Astrocyte (in vitro differentiated cells and primary cell): ENCODE results near the gene CLEC4E. TPM values are rescaled to one million over a fixed set of nuclear protein-coding genes. Genes with fewer than 3 reads are reported as not detected.

Source experiments
- DNase-seq: peaks from one replicate; pipeline ENCODE4 v3.0.0-alpha.2; 2010; ENCODE audit warnings: low read depth
- FAIRE-seq: peaks from 2 replicates; lab custom pipeline; 2011; peaks lifted over from hg19 to GRCh38; lab: Jason Lieb, UNC
- H2AFZ ChIP-seq: 2 replicates; pipeline ENCODE4 v1.6.0; 2012; ENCODE audit warnings: low read depth, low read length, inconsistent platforms
- H3K27ac ChIP-seq: 2 replicates; pipeline ENCODE4 v1.5.1; 2011; ENCODE audit warnings: low read depth, low read length, inconsistent platforms
- H3K27me3 ChIP-seq: 2 replicates; pipeline ENCODE4 v1.6.0; 2011; ENCODE audit warnings: low read length, inconsistent platforms; ENCODE audit not compliant: insufficient read depth
- H3K36me3 ChIP-seq: 2 replicates; pipeline ENCODE4 v1.5.1; 2011; ENCODE audit warnings: low read length, inconsistent platforms; ENCODE audit not compliant: insufficient read depth
- H3K4me1 ChIP-seq: 2 replicates; pipeline ENCODE4 v1.5.1; 2011; ENCODE audit warnings: low read length, inconsistent platforms; ENCODE audit not compliant: insufficient read depth
- H3K4me2 ChIP-seq: 2 replicates; pipeline ENCODE4 v1.6.0; 2012; ENCODE audit warnings: low read length, inconsistent platforms
- H3K4me3 ChIP-seq: 2 replicates; pipeline ENCODE4 v1.5.1; 2011; ENCODE audit warnings: low read depth, mild to moderate bottlenecking, low read length, inconsistent platforms; ENCODE audit not compliant: insufficient read depth
- H3K79me2 ChIP-seq: 2 replicates; pipeline ENCODE4 v1.6.0; 2012; ENCODE audit warnings: mild to moderate bottlenecking, low read length, inconsistent platforms; ENCODE audit not compliant: insufficient read depth
- H3K9ac ChIP-seq: 2 replicates; pipeline ENCODE4 v1.6.0; 2012; ENCODE audit warnings: mild to moderate bottlenecking, low read length, inconsistent platforms
- H3K9me3 ChIP-seq: 2 replicates; pipeline ENCODE4 v1.5.1; 2012; ENCODE audit warnings: low read depth, mild to moderate bottlenecking, low read length, inconsistent platforms; ENCODE audit not compliant: insufficient read depth
- H4K20me1 ChIP-seq: 2 replicates; pipeline ENCODE4 v1.6.0; 2012; ENCODE audit warnings: low read length, inconsistent platforms; ENCODE audit not compliant: insufficient read depth
- H3K27ac Mint-ChIP-seq: one replicate; pipeline ENCODE4 v1.8.0; 2021; ENCODE audit warnings: mild to moderate bottlenecking, mixed read lengths; ENCODE audit not compliant: unreplicated experiment
- H3K27me3 Mint-ChIP-seq: one replicate; pipeline ENCODE4 v1.8.0; 2021; ENCODE audit warnings: low read depth, mixed read lengths; ENCODE audit not compliant: unreplicated experiment
- H3K36me3 Mint-ChIP-seq: one replicate; pipeline ENCODE4 v1.8.0; 2021; ENCODE audit warnings: low read depth, mixed read lengths; ENCODE audit not compliant: unreplicated experiment
- H3K4me1 Mint-ChIP-seq: one replicate; pipeline ENCODE4 v1.8.0; 2021; ENCODE audit warnings: low read depth, mixed read lengths; ENCODE audit not compliant: unreplicated experiment
- H3K4me3 Mint-ChIP-seq: one replicate; pipeline ENCODE4 v1.8.0; 2021; ENCODE audit warnings: mild to moderate bottlenecking, moderate library complexity, mixed read lengths; ENCODE audit not compliant: unreplicated experiment
- H3K9me3 Mint-ChIP-seq: one replicate; pipeline ENCODE4 v1.8.0; 2021; ENCODE audit warnings: mild to moderate bottlenecking, mixed read lengths; ENCODE audit not compliant: unreplicated experiment
- CTCF ChIP-seq: IDR thresholded peaks from 2 replicates; pipeline ENCODE4 v1.5.1; 2011; ENCODE audit warnings: low read depth, mild to moderate bottlenecking, inconsistent platforms, low read length, moderate library complexity; ENCODE audit not compliant: insufficient read depth
- EZH2 ChIP-seq: IDR thresholded peaks from 2 replicates; pipeline ENCODE4 v1.6.1; 2012; ENCODE audit warnings: mild to moderate bottlenecking, low read length, inconsistent platforms; ENCODE audit not compliant: insufficient read depth
- total RNA-seq: library from RNA; stranded (reverse); gene quantifications from 2 replicates; pipeline ENCODE4 v1.2.1, GENCODE V29; 2021

The CLEC4E gene
- total RNA-seq, 1 donor from 2014 or later = not detected

- Histone ChIP-seq H3K36me3 (no peaks in the 10 kb centered on the region), H3K4me1 (no peaks in the 10 kb centered on the region), H3K79me2 (no peaks in the 10 kb centered on the region), H3K9ac (no peak overlapping the region), H3K9me3 (no peaks in the 10 kb centered on the region), H3K27me3 (no peaks in the 10 kb centered on the region), H4K20me1 (no peaks in the 10 kb centered on the region), H3K4me3 (no peak overlapping the region), H2AFZ (no peak overlapping the region), H3K4me2 (no peak overlapping the region), H3K27ac (no peak overlapping the region)
- Mint-ChIP-seq H3K27me3 (no peaks in the 10 kb centered on the region), H3K9me3 (no peaks in the 10 kb centered on the region), H3K4me1 (no peaks in the 10 kb centered on the region), H3K27ac (no peak overlapping the region), H3K4me3 (no peak overlapping the region), H3K36me3 (no peaks in the 10 kb centered on the region)
- FAIRE-seq (no peak), DNase-seq (no peak)
- TF ChIP-seq CTCF (no peak), EZH2 (no peak)
Observed at GRCh38 chr12:8548192-8548591, 7.5 kb upstream of the CLEC4E start.

GRCh38 chr12:8547645-8548044 lies 6.9 kb upstream of the CLEC4E start:
- no peak overlapping the region for H3K27ac Mint-ChIP-seq
- Histone ChIP-seq H3K79me2 (no peaks in the 10 kb centered on the region), H4K20me1 (no peaks in the 10 kb centered on the region), H3K4me3 (no peak overlapping the region), H3K36me3 (no peaks in the 10 kb centered on the region), H3K27ac (no peak overlapping the region), H3K4me2 (no peak overlapping the region), H3K27me3 (no peaks in the 10 kb centered on the region), H3K9ac (no peak overlapping the region), H3K9me3 (no peaks in the 10 kb centered on the region), H2AFZ (no peak overlapping the region), H3K4me1 (no peaks in the 10 kb centered on the region)
- DNase-seq (no peak), FAIRE-seq (no peak)
- H3K9me3 Mint-ChIP-seq = no peaks in the 10 kb centered on the region
- H3K4me1 Mint-ChIP-seq = no peaks in the 10 kb centered on the region
- TF ChIP-seq EZH2 (no peak), CTCF (no peak)
- no peak overlapping the region for H3K4me3 Mint-ChIP-seq
- no peaks in the 10 kb centered on the region for H3K27me3 Mint-ChIP-seq
- H3K36me3 Mint-ChIP-seq = no peaks in the 10 kb centered on the region

GRCh38 chr12:8546591-8546990 lies 5.9 kb upstream of the CLEC4E start:
- no peak overlapping the region for H3K9ac ChIP-seq
- FAIRE-seq = no peak
- H3K9me3 Mint-ChIP-seq = peaks cover 1% of the 10 kb centered on the region

More at GRCh38 chr12:8546591-8546990, 5.9 kb upstream of the CLEC4E start:
- Histone ChIP-seq H3K27me3 (no peaks in the 10 kb centered on the region), H3K4me3 (no peak overlapping the region), H2AFZ (no peak overlapping the region), H3K9me3 (no peaks in the 10 kb centered on the region), H3K4me1 (no peaks in the 10 kb centered on the region), H3K36me3 (no peaks in the 10 kb centered on the region), H3K27ac (no peak overlapping the region), H3K79me2 (no peaks in the 10 kb centered on the region), H4K20me1 (no peaks in the 10 kb centered on the region), H3K4me2 (no peak overlapping the region)
- Mint-ChIP-seq H3K4me1 (no peaks in the 10 kb centered on the region), H3K36me3 (no peaks in the 10 kb centered on the region), H3K4me3 (no peak overlapping the region), H3K27ac (no peak overlapping the region), H3K27me3 (no peaks in the 10 kb centered on the region)
- TF ChIP-seq EZH2 (no peak), CTCF (no peak)
- DNase-seq = no peak
